ENCODE results near the gene NEMP2.

DNA sequence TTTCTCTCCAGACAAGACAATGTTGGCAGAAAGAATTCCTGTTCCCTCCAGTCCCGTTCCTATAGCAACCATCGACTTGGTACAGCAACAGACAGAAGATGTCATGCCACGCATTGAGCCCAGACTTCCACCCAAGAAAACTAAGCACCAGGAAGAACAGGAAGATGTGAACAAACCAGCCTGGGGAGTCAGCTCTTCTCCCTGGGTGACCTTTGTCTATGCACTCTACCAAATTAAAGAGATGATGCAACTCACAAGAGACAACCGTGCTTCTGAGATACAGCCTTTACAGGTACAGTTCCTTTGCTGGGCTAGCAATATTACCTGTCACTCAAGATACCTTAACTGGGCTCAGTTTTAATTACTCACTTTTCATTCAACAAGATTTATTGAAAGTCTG, 37.1 kb downstream of the NEMP2 start:
- TF ChIP-seq POLR2AphosphoS5 (IDR thresholded peaks at IDR 0.05) (no peak), CTCF (IDR thresholded peaks at IDR 0.05 in 8 of 11, conservative IDR thresholded peaks at IDR 0.05 in 3 of 11) (no peak)

Measured in spleen (tissue), 7 donors.